HepG2 (cell line): ENCODE results near the gene HMMR. TPM values are rescaled to one million over a fixed set of nuclear protein-coding genes. Genes with fewer than 3 reads are reported as not detected.

Source experiments
- ATAC-seq: fragments of 200-7000 bp; cut with Tn5 transposase; 3 replicates; pipeline ENCODE4 v1.9.1; 2020; ENCODE audit warnings: mild to moderate bottlenecking, moderate library complexity
- BruUV-seq: library from RNA; stranded (reverse); fragments of 400-500 nt; replicated peaks from 2 replicates; lab custom pipeline; 2021; lab: Mats Ljungman, UMichigan
- CTCF ChIA-PET: fragments of 300-600 bp; formaldehyde crosslinking; extraction: SDS; loops from one replicate; lab custom pipeline; 2021; ENCODE audit warnings: low total read pairs, inconsistent platforms, low intra/inter-chr PET ratio; lab: Yijun Ruan, JAX
- POLR2A ChIA-PET: fragments of 350-600 bp; sonication (Branson Sonifier 250); formaldehyde crosslinking; loops from one replicate; lab custom pipeline; 2020; ENCODE audit warnings: antibody characterized with exemption, inconsistent platforms; lab: Yijun Ruan, JAX
- DNase-seq: peaks from one replicate; pipeline ENCODE4 v3.0.0-alpha.2; 2015; ENCODE audit warnings: low spot score
- FAIRE-seq: peaks from 3 replicates; lab custom pipeline; 2011; peaks lifted over from hg19 to GRCh38; lab: Jason Lieb, UNC
- H2AFZ ChIP-seq: one replicate; pipeline ENCODE4 v1.6.1; 2011; ENCODE audit warnings: low read length, inconsistent platforms
- H3K27ac ChIP-seq: fragments of 300-600 bp; 3 replicates; pipeline ENCODE4 v1.8.0; 2011; ENCODE audit warnings: mixed run types, mild to moderate bottlenecking, mixed read lengths, low read length, inconsistent platforms; ENCODE audit not compliant: insufficient read depth; ENCODE audit errors: extremely low read length
- H3K27me3 ChIP-seq, 2 experiments: fragments of 200-600 bp in 1 of 2; 2 replicates in 1 of 2; 3 replicates in 1 of 2; pipeline versions ENCODE4 v1.6.0 to v1.8.0; 2011; ENCODE audit warnings: low read length in 2 of 2, mild to moderate bottlenecking in 2 of 2, moderate library complexity in 2 of 2, inconsistent platforms in 1 of 2; ENCODE audit not compliant: insufficient read depth in 2 of 2, control insufficient read depth in 1 of 2
- H3K36me3 ChIP-seq, 2 experiments: fragments of 200-600 bp in 1 of 2; replicated peaks in 1 of 2; 2 replicates in 1 of 2; 3 replicates in 1 of 2; pipeline versions ENCODE4 v1.5.1 to v1.8.0; 2011; ENCODE audit warnings: low read length in 2 of 2, inconsistent platforms in 1 of 2; ENCODE audit not compliant: insufficient read depth in 2 of 2, control insufficient read depth in 1 of 2
- H3K4me1 ChIP-seq: 2 replicates; pipeline ENCODE4 v1.5.1; 2012; ENCODE audit warnings: low read length, inconsistent platforms; ENCODE audit not compliant: insufficient read depth
- H3K4me2 ChIP-seq: 2 replicates; pipeline ENCODE4 v1.6.0; 2011; ENCODE audit warnings: low read depth, low read length, inconsistent platforms
- H3K4me3 ChIP-seq, 3 experiments: fragments of 200-600 bp in 1 of 3; sonication (generic), shearing (Covaris generic) in 1 of 3; replicated peaks in 1 of 3; 2 replicates each; pipeline ENCODE4 v1.5.1; 2011 to 2016; ENCODE audit warnings: low read length in 3 of 3, inconsistent platforms in 2 of 3, low read depth in 2 of 3, mild to moderate bottlenecking in 2 of 3, control low read depth in 1 of 3, mixed read lengths in 1 of 3; ENCODE audit not compliant: insufficient read depth in 1 of 3
- H3K79me2 ChIP-seq: one replicate; pipeline ENCODE4 v1.6.1; 2011; ENCODE audit warnings: low read length, inconsistent platforms; ENCODE audit not compliant: insufficient read depth
- H3K9ac ChIP-seq: 2 replicates; pipeline ENCODE4 v1.6.0; 2011; ENCODE audit warnings: mild to moderate bottlenecking, low read depth, low read length, inconsistent platforms; ENCODE audit not compliant: insufficient read depth
- H3K9me3 ChIP-seq: 2 replicates; pipeline ENCODE4 v1.5.1; 2012; ENCODE audit warnings: mild to moderate bottlenecking, low read length
- H4K20me1 ChIP-seq: 2 replicates; pipeline ENCODE4 v1.6.0; 2011; ENCODE audit warnings: inconsistent platforms, mild to moderate bottlenecking, low read length, moderate library complexity; ENCODE audit not compliant: insufficient read depth
- ADNP ChIP-seq: sonication (generic); formaldehyde crosslinking; IDR thresholded peaks from 2 replicates; pipeline ENCODE4 v1.4.0; 2020; ENCODE audit warnings: missing genetic modification reagents
- GMEB1 ChIP-seq: sonication (generic); formaldehyde crosslinking; IDR thresholded peaks from 2 replicates; pipeline ENCODE4 v1.5.1; 2020; ENCODE audit warnings: missing genetic modification reagents, mild to moderate bottlenecking, borderline replicate concordance
- NPAS2 ChIP-seq: sonication (generic); formaldehyde crosslinking; IDR thresholded peaks from 2 replicates; pipeline ENCODE4 v1.8.0; 2022; ENCODE audit warnings: mild to moderate bottlenecking, missing genetic modification reagents, borderline replicate concordance
- POLR2AphosphoS5 ChIP-seq: IDR thresholded peaks from 2 replicates; pipeline ENCODE4 v1.6.1; 2012; ENCODE audit warnings: low read depth, low read length
- PPARG ChIP-seq: conservative IDR thresholded peaks from 2 replicates; pipeline ENCODE4 v1.6.1; 2016; ENCODE audit warnings: missing biosample characterization, missing genetic modification reagents
- RAD51 ChIP-seq: fragments of 450-650 bp; IDR thresholded peaks from 2 replicates; pipeline ENCODE4 v1.6.1; 2016; ENCODE audit warnings: borderline replicate concordance
- RELA ChIP-seq: sonication (generic); formaldehyde crosslinking; IDR thresholded peaks from 2 replicates; pipeline ENCODE4 v1.4.0; 2020; ENCODE audit warnings: missing genetic modification reagents
- ZKSCAN1 ChIP-seq: fragments of 150-350 bp; IDR thresholded peaks from 2 replicates; pipeline ENCODE4 v1.6.1; 2014; ENCODE audit warnings: low read length
- ZNF644 ChIP-seq: IDR thresholded peaks from 2 replicates; pipeline ENCODE4 v1.6.1; 2016; ENCODE audit warnings: low read depth
- ZNF816 ChIP-seq: sonication (generic); formaldehyde crosslinking; IDR thresholded peaks from 2 replicates; pipeline ENCODE4 v1.8.0; 2022; ENCODE audit warnings: missing genetic modification reagents, mild to moderate bottlenecking, borderline replicate concordance
- WGBS: methylation state at CpG from one replicate; pipeline ENCODE4 v1.1.6; 2017; ENCODE audit warnings: low lambda C conversion rate; 5-methylcytosine and 5-hydroxymethylcytosine counted together
- in situ Hi-C: cut with HindIII; loops from 2 replicates; pipeline ENCODE4 v1.10.0; 2017; ENCODE audit warnings: low pct_unique_long_range_greater_than_20kb; ENCODE audit not compliant: extremely low pct_ligation_motif_present
- intact Hi-C: fragments of 100-400 bp; cut with micrococcal nuclease; formaldehyde crosslinking; loops from one replicate; pipeline ENCODE4 v1.10.0; 2022; ENCODE audit not compliant: unreplicated experiment
- polyA plus RNA-seq, 8 experiments: library from polyadenylated mRNA; depleted of rRNA in 3 of 8; stranded (reverse) in 7 of 8; unstranded in 1 of 8; fragments of >200 nt; fragmentation: Illumina TruSeq in 4 of 8; extraction: Trizol in 4 of 8; gene quantifications; 2 replicates each; pipeline versions ENCODE4 v1.2.1 to v1.2.3, GENCODE V29; 2011 to 2016; ENCODE audit warnings: low read depth in 4 of 8, missing spikeins in 1 of 8, mixed read lengths in 1 of 8; ENCODE audit not compliant: insufficient read depth in 1 of 8
- total RNA-seq, 5 experiments: library from RNA; depleted of rRNA; stranded (reverse); fragments of >200 nt; fragmentation: Illumina TruSeq; extraction: Trizol; gene quantifications; 2 replicates each; pipeline ENCODE4 v1.2.3, GENCODE V29; 2016; ENCODE audit warnings: low read depth in 1 of 5
- TF ChIP-seq, protein P1 (sequence below): IDR thresholded peaks from 2 replicates; pipeline ENCODE4 v1.6.1; 2012; ENCODE audit warnings: low read length, improper control_type of control experiment
- TF ChIP-seq, protein P2 (sequence below): IDR thresholded peaks from 2 replicates; pipeline ENCODE4 v1.4.0; 2020; ENCODE audit warnings: mild to moderate bottlenecking, missing genetic modification reagents

The HMMR gene
- total and polyA plus RNA-seq, 2 of the 13 experiments (the other 11 are each of a cell fraction or from before 2014, with no cell fraction given) = 8.5 to 48.3 TPM

GRCh38 chr5:163437309-163438182, 22.9 kb upstream of the HMMR start, which contains the start of gene CCNG1:
Gene CCNG1 (plus strand): TSS chr5:163437595. CDS start chr5:163439257, 1,662 bp downstream.
- no TSS peak for BruUV-seq
- H3K9me3 ChIP-seq = no peaks in the 10 kb centered on the region
- TF ChIP-seq POLR2AphosphoS5 (peak; percentile 96), RAD51 (no peak), PPARG (CRISPR knock-in tag) (0 out of 2 replicates have a peak, but pooled peaks have one; percentile 44), ZNF644 (CRISPR knock-in tag) (no peak), ADNP (no peak), ZKSCAN1 (no peak), ZNF816 (CRISPR knock-in tag) (peak; percentile 36; the same call in 1 of the 2 replicates), GMEB1 (0 out of 2 replicates have a peak, but pooled peaks have one; percentile 18), NPAS2 (CRISPR knock-in tag) (no peak), RELA (CRISPR knock-in tag) (no peak)
- TF ChIP-seq, protein P1, sequence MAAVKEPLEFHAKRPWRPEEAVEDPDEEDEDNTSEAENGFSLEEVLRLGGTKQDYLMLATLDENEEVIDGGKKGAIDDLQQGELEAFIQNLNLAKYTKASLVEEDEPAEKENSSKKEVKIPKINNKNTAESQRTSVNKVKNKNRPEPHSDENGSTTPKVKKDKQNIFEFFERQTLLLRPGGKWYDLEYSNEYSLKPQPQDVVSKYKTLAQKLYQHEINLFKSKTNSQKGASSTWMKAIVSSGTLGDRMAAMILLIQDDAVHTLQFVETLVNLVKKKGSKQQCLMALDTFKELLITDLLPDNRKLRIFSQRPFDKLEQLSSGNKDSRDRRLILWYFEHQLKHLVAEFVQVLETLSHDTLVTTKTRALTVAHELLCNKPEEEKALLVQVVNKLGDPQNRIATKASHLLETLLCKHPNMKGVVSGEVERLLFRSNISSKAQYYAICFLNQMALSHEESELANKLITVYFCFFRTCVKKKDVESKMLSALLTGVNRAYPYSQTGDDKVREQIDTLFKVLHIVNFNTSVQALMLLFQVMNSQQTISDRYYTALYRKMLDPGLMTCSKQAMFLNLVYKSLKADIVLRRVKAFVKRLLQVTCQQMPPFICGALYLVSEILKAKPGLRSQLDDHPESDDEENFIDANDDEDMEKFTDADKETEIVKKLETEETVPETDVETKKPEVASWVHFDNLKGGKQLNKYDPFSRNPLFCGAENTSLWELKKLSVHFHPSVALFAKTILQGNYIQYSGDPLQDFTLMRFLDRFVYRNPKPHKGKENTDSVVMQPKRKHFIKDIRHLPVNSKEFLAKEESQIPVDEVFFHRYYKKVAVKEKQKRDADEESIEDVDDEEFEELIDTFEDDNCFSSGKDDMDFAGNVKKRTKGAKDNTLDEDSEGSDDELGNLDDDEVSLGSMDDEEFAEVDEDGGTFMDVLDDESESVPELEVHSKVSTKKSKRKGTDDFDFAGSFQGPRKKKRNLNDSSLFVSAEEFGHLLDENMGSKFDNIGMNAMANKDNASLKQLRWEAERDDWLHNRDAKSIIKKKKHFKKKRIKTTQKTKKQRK = no peak
- TF ChIP-seq, protein P2, sequence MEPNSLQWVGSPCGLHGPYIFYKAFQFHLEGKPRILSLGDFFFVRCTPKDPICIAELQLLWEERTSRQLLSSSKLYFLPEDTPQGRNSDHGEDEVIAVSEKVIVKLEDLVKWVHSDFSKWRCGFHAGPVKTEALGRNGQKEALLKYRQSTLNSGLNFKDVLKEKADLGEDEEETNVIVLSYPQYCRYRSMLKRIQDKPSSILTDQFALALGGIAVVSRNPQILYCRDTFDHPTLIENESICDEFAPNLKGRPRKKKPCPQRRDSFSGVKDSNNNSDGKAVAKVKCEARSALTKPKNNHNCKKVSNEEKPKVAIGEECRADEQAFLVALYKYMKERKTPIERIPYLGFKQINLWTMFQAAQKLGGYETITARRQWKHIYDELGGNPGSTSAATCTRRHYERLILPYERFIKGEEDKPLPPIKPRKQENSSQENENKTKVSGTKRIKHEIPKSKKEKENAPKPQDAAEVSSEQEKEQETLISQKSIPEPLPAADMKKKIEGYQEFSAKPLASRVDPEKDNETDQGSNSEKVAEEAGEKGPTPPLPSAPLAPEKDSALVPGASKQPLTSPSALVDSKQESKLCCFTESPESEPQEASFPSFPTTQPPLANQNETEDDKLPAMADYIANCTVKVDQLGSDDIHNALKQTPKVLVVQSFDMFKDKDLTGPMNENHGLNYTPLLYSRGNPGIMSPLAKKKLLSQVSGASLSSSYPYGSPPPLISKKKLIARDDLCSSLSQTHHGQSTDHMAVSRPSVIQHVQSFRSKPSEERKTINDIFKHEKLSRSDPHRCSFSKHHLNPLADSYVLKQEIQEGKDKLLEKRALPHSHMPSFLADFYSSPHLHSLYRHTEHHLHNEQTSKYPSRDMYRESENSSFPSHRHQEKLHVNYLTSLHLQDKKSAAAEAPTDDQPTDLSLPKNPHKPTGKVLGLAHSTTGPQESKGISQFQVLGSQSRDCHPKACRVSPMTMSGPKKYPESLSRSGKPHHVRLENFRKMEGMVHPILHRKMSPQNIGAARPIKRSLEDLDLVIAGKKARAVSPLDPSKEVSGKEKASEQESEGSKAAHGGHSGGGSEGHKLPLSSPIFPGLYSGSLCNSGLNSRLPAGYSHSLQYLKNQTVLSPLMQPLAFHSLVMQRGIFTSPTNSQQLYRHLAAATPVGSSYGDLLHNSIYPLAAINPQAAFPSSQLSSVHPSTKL (CRISPR knock-in tag) = peak; percentile 21; the same call in 1 of the 2 replicates

More at GRCh38 chr5:163437309-163438182, 22.9 kb upstream of the HMMR start, which contains the start of gene CCNG1:
- intact Hi-C loops = loop anchor here (1.0 to 2.0 kb wide), 3 partner anchors 19 to 67 kb away; partner anchors contain the start of genes HMMR and NUDCD2
- CTCF ChIA-PET = no interaction called here
- H2AFZ ChIP-seq = peak within 1 kb of the TSS; percentile 84
- in situ Hi-C loops = no loop called here
- peak within 1 kb of the TSS; percentile 96 for H3K9ac ChIP-seq
- POLR2A ChIA-PET = interaction anchor here (0.8 to 9.3 kb wide), 8 partner anchors 11 to 69 kb away, joined by 3 to 182 read pairs (median 4); partner anchors contain the start of genes HMMR and NUDCD2
- peak; percentile 98 for FAIRE-seq
- H3K27ac ChIP-seq = peak within 1 kb of the TSS; percentile 98
- H3K4me2 ChIP-seq = peak within 1 kb of the TSS; percentile 84
- no peaks in the 10 kb centered on the region; a peak in 1 of 5 replicates for H3K27me3 ChIP-seq
- peaks cover 56% of the 10 kb centered on the region for H3K4me1 ChIP-seq
- peak within 1 kb of the TSS; percentile 89 to 95 (median 91) for H3K4me3 ChIP-seq
- peaks cover 44% of the 10 kb centered on the region for H3K79me2 ChIP-seq
- peak; percentile 97 for DNase-seq
- peak; percentile 96 for ATAC-seq
- H3K36me3 ChIP-seq = peaks cover 1 to 22% of the 10 kb centered on the region in 2 experiments; a peak in 3 of 5 replicates
- 0% methylated on average over 25 of the region's 51 CpGs for WGBS
- H4K20me1 ChIP-seq = peaks cover 34% of the 10 kb centered on the region
